T-helper 17 cell (primary cell): Measurements from ENCODE around the gene ISG15. TPM values are rescaled to one million over a fixed set of nuclear protein-coding genes. Genes with fewer than 3 reads are reported as not detected.

ENCODE experiments used
- ATAC-seq: fragments of 150-1000 bp; cut with Tn5 transposase; 2 replicates; pipeline ENCODE4 v1.10.0; 2021; ENCODE audit warnings: mild to moderate bottlenecking, moderate library complexity
- DNase-seq, 3 donors: peaks; one replicate each; pipeline versions ENCODE4 v3.0.0 to v3.0.0-alpha.2; 2020 to 2021
- H3K9me3 ChIP-seq: one replicate; pipeline ENCODE4 v1.7.0; 2013; ENCODE audit warnings: low read length, mild to moderate bottlenecking; ENCODE audit not compliant: control insufficient read depth, poor library complexity, severe bottlenecking
- H3K27ac Mint-ChIP-seq: one replicate; pipeline ENCODE4 v1.8.0; 2022; ENCODE audit warnings: mild to moderate bottlenecking, moderate library complexity, mixed read lengths
- H3K27me3 Mint-ChIP-seq: one replicate; pipeline ENCODE4 v1.8.0; 2022; ENCODE audit warnings: mixed read lengths
- H3K36me3 Mint-ChIP-seq: one replicate; pipeline ENCODE4 v1.8.0; 2022; ENCODE audit warnings: low read depth, mixed read lengths
- H3K4me1 Mint-ChIP-seq: one replicate; pipeline ENCODE4 v1.8.0; 2022; ENCODE audit warnings: mild to moderate bottlenecking, mixed read lengths
- H3K4me3 Mint-ChIP-seq: one replicate; pipeline ENCODE4 v1.8.0; 2022; ENCODE audit warnings: mild to moderate bottlenecking, moderate library complexity, mixed read lengths
- total RNA-seq, 4 donors: library from RNA in 2 of 4; stranded (reverse) in 2 of 4; gene quantifications; one replicate each; pipeline ENCODE4 v1.2.3 and lab custom pipeline; 2022 to 2026

Gene ISG15
- 10 to 100 TPM; 19.5 to 52.1 TPM for total RNA-seq
- total RNA-seq (lab: John Stamatoyannopoulos, UW) = 30.7 to 35.1 reads per million in 2 donors

GRCh38 chr1:1013105-1013921 is at the start of gene ISG15:
Gene ISG15, plus strand, starts transcription at chr1:1013497. Its CDS starts 77 bp downstream, at chr1:1013574.
- peaks cover 7% of the 10 kb centered on the region for H3K27me3 Mint-ChIP-seq
- H3K4me3 Mint-ChIP-seq = peak within 1 kb of the TSS; percentile 98
- ATAC-seq (peak; percentile 96), DNase-seq (peak; percentile 79 to 81 (median 80))
- peaks cover 6% of the 10 kb centered on the region for H3K36me3 Mint-ChIP-seq
- peak within 1 kb of the TSS; percentile 98 for H3K27ac Mint-ChIP-seq
- H3K9me3 ChIP-seq = no peaks in the 10 kb centered on the region
- H3K4me1 Mint-ChIP-seq = peaks cover 21% of the 10 kb centered on the region

DNA sequence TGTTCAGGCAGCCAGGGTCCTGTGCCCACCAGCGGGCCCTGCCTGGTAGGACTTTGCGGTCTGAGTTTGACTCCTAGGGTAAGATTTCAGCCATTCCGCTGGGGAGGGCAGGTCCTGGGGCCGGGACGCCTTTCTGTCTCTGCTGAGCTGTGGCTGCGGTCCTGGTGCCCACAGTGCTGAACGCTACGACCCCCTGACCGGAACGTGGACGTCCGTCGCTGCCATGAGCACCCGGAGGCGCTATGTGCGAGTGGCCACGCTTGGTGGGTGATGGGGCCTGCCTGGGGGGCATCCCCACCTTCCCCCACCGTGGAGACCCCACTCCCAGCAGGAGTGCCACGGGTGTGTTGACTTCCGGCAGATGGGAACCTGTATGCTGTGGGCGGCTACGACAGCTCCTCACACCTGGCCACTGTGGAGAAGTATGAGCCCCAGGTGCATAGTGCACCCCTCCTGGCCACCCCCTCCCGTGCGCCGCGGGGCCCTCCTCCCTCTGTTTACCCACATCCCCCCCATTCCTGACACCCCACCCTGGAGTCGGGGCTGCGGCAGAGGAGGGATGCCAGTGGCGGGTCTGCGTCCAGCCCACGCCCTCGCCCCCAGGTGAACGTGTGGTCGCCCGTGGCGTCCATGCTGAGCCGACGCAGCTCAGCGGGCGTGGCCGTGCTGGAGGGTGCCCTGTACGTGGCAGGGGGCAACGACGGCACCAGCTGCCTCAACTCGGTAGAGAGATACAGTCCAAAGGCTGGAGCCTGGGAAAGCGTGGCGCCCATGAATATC is 49.4 kb upstream of the ISG15 start:
- H3K27ac Mint-ChIP-seq = no peak overlapping the region
- no peaks in the 10 kb centered on the region for H3K9me3 ChIP-seq
- no peak overlapping the region for H3K4me3 Mint-ChIP-seq
- ATAC-seq = no peak
- H3K27me3 Mint-ChIP-seq = no peaks in the 10 kb centered on the region
- H3K4me1 Mint-ChIP-seq = peaks cover 5% of the 10 kb centered on the region
- no peaks in the 10 kb centered on the region for H3K36me3 Mint-ChIP-seq
- no peak for DNase-seq

GRCh38 chr1:964691-965525 is 48.4 kb upstream of the ISG15 start:
- Mint-ChIP-seq H3K27ac (no peak overlapping the region), H3K4me3 (peak overlapping the region; percentile 7), H3K36me3 (no peaks in the 10 kb centered on the region), H3K4me1 (peaks cover 8% of the 10 kb centered on the region), H3K27me3 (no peaks in the 10 kb centered on the region)
- DNase-seq (no peak), ATAC-seq (no peak)
- H3K9me3 ChIP-seq = no peaks in the 10 kb centered on the region

GRCh38 chr1:965526-966134 is 47.7 kb upstream of the ISG15 start:
- H3K36me3 Mint-ChIP-seq = no peaks in the 10 kb centered on the region
- peaks cover 8% of the 10 kb centered on the region for H3K4me1 Mint-ChIP-seq
- no peak for ATAC-seq
- H3K9me3 ChIP-seq = no peaks in the 10 kb centered on the region
- H3K4me3 Mint-ChIP-seq = peak overlapping the region; percentile 72
- H3K27me3 Mint-ChIP-seq = no peaks in the 10 kb centered on the region
- no peak overlapping the region for H3K27ac Mint-ChIP-seq
- DNase-seq = no peak

DNA sequence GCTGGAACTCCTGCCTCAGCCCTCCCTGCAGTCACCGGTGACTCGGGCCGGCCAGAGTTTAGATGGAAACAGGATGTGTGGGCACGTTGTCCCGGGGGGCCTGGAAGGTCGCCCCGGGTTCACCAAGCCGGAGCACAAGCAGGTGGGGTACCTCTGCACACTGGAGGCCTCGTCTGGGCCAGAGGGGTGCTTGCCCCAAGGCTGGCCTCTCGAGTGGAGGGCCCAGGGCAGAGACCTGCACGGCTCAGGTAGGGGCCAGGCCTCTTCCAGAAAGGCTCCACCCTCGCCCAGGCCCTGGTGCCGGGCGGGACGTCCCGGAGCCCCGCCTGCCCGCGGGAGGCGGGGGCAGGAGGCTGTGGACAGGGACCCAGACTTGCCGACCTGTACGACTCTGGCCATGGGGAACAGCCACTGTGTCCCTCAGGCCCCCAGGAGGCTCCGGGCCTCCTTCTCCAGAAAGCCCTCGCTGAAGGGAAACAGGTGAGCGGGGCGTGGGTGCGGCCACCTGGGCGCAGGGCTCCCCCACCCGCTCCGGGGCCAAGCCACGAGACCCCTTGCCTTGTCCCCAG is 47.1 kb upstream of the ISG15 start, which contains the start of gene PLEKHN1:
Gene PLEKHN1, plus strand, starts transcription at position 348 of the 569 bp plus-strand sequence. Its CDS starts 50 bp downstream, at position 398.
- DNase-seq (no peak), ATAC-seq (peak; percentile 65)
- H3K9me3 ChIP-seq = no peaks in the 10 kb centered on the region
- Mint-ChIP-seq H3K27ac (no peak within 1 kb of the TSS), H3K27me3 (no peaks in the 10 kb centered on the region), H3K36me3 (no peaks in the 10 kb centered on the region), H3K4me1 (peaks cover 8% of the 10 kb centered on the region), H3K4me3 (peak within 1 kb of the TSS; percentile 84)

DNA sequence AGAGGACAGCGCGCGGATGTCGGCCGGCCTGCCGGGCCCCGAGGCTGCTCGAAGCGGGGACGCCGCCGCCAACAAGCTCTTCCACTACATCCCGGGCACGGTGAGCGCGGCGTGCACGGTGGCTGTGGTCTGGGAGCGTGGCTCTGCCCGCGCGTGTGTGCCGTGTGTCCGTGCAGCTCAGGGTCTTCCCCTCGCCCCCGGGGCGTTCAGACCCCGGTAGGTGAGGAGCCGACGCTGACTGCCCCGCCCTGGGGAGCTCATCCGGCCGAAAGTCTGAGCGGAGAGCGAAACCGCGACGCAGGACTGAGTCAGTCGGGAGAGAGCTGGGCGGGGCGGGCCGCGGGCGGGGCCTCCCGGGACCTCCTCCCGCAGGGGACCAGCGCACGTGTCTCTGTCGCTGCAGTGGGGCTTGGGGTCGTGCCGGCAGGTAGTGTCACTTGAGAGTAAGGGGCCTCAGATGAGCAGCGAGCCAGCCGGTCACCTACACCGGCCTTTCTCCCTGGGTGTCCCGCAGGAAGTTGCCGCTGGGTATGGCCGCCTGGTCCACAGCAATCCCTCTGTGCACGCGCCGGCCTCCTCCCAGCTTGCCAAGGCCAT is 46.5 kb upstream of the ISG15 start:
- no peaks in the 10 kb centered on the region for H3K27me3 Mint-ChIP-seq
- peaks cover 8% of the 10 kb centered on the region for H3K4me1 Mint-ChIP-seq
- ATAC-seq (peak; percentile 88), DNase-seq (peak; percentile 49 to 65 (median 64))
- H3K4me3 Mint-ChIP-seq = peak overlapping the region; percentile 84
- H3K27ac Mint-ChIP-seq = no peak overlapping the region
- no peaks in the 10 kb centered on the region for H3K36me3 Mint-ChIP-seq
- H3K9me3 ChIP-seq = no peaks in the 10 kb centered on the region

- Mint-ChIP-seq H3K36me3 (no peaks in the 10 kb centered on the region), H3K4me1 (peaks cover 8% of the 10 kb centered on the region), H3K27ac (no peak overlapping the region), H3K27me3 (no peaks in the 10 kb centered on the region), H3K4me3 (peak overlapping the region; percentile 61)
- ATAC-seq (no peak), DNase-seq (no peak)
- no peaks in the 10 kb centered on the region for H3K9me3 ChIP-seq
Observed at GRCh38 chr1:967466-968343, 45.6 kb upstream of the ISG15 start.

GRCh38 chr1:969260-969855 is 43.9 kb upstream of the ISG15 start:
- no peaks in the 10 kb centered on the region for H3K27me3 Mint-ChIP-seq
- H3K27ac Mint-ChIP-seq = no peak overlapping the region
- H3K36me3 Mint-ChIP-seq = no peaks in the 10 kb centered on the region
- peaks cover 6% of the 10 kb centered on the region for H3K4me1 Mint-ChIP-seq
- ATAC-seq (no peak), DNase-seq (no peak)
- no peaks in the 10 kb centered on the region for H3K9me3 ChIP-seq
- H3K4me3 Mint-ChIP-seq = no peak overlapping the region

DNA sequence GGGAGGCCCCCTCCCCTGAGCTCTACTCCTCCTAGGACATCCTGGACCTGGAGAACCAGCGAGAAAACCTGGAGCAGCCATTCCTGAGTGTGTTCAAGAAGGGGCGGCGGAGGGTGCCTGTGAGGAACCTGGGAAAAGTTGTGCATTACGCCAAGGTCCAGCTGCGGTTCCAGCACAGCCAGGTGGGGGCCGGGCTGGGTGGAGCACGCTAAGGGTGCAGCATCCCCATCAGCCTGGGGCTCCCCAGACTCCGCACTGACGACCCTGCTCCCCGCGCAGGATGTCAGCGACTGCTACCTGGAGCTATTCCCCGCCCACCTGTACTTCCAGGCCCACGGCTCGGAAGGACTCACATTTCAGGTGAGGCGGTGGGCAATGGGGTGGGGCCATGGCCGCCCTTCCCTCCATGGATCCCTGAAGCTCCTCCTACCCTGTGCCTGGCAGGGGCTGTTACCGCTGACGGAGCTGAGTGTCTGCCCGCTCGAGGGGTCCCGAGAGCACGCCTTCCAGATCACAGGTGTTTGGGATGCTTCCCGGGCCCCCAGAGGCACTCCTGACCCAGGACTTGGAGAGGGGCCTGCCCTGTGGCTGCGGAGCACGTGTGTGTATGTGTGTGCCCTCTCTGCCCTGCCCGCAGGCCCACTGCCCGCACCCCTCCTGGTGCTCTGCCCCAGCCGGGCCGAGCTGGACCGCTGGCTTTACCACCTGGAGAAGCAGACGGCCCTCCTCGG is 42.9 kb upstream of the ISG15 start:
- Mint-ChIP-seq H3K27me3 (no peaks in the 10 kb centered on the region), H3K4me3 (no peak overlapping the region), H3K27ac (no peak overlapping the region), H3K4me1 (peaks cover 6% of the 10 kb centered on the region), H3K36me3 (no peaks in the 10 kb centered on the region)
- H3K9me3 ChIP-seq = no peaks in the 10 kb centered on the region
- no peak for ATAC-seq
- DNase-seq = no peak

- no peak for ATAC-seq
- no peak overlapping the region for H3K27ac Mint-ChIP-seq
Observed at GRCh38 chr1:970973-971730, 42.1 kb upstream of the ISG15 start.

More at GRCh38 chr1:970973-971730, 42.1 kb upstream of the ISG15 start:
- no peak for DNase-seq
- Mint-ChIP-seq H3K4me3 (no peak overlapping the region), H3K36me3 (no peaks in the 10 kb centered on the region), H3K27me3 (peaks cover 5% of the 10 kb centered on the region), H3K4me1 (peaks cover 11% of the 10 kb centered on the region)
- no peaks in the 10 kb centered on the region for H3K9me3 ChIP-seq
